GM18909 (cell line): ENCODE data around the gene PARD6G.

ENCODE experiments used
- ATAC-seq: cut with Tn5 transposase; IDR thresholded peaks from one replicate; pipeline ENCODE4 v1.9.1; 2021; ENCODE audit warnings: mild to moderate bottlenecking; ENCODE audit not compliant: unreplicated experiment, poor library complexity

The PARD6G gene

DNA sequence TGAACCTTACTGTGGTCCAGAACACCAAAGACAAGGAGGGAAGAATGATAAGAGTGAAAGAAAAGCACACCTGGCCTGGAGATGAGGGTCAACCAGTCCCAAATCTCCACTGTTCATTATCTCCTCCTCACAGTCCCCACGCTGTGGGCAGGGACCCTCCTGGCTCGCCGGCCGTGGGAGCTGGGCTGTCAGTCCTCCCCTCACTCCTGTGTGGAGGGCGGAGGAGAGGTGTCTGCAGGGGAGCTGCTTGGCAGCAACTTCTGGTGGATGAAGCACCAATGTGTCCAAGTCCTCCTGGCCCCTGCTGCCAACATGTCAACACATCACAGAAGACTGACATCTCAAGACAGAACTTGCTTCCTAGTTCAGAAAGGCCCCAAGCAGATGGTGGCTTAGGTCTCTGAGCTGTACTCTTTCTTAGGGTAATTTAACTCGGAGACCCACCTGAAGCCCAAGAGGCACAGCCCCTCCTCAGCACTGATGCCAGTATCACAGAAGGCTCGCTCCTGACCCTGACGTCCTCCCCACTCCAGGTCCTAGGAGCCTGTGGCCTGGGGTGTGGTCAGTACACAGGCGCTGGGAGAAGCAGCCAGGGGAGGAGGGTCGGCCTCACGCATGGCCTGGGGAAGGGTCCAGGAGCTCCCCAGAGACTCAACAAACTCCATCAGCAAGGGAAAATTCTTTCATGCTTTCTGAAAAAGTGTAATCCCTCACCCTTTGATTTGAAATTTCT, 54.5 kb downstream of the PARD6G start:
- ATAC-seq: no peak

DNA sequence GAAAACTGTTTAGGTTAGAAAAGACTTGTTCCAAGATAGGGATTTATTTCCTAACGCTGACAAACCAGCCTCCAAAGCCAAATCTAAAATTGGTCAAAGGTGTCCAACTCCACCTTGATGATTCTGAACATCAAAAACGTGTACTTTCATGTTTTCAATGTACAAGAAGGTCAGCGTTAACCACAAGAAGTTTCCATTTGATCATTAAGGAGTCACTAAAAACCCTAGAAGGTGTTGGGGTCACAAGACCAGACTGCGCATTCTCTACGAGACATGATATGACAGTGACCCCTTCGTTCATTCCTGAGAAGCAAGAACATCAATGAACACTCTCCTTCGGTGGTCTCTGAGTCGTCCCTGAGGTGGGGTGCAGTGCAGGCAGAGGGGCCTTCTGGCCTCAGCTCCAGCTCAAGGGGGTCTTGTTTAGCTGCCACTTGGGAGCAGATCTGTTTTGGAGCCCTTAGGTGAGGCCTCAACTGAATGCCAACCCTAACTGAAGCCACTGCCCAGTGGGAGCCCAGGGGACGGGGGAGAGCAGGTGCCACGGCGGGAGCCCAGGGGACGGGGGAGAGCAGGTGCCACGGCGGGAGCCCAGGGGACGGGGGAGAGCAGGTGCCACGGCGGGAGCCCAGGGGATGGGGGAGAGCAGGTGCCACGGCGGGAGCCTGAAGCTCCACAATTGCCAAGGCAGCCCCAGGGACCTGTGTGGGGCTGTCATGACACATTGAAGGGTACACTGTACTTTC, 55.2 kb downstream of the PARD6G start:
- ATAC-seq: no peak

DNA sequence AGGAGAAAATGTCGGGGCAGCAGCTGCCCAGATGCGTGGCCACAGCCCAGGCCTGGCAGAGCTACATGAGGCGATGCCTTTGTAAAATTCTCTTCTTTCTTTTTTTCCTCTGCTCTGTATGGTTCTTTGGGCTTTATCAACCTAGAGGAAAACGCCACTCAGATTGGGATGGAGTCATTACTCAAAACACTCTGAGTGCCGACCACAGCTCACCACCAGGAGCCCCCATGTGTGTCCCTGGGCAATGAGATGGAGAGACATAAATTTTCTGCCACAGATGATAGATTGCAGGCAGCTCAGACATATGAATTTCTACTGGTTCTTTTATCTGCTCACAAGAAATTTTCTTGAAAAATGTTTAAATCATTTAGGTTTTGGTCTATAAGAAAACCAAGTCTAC, 56.0 kb downstream of the PARD6G start:
- ATAC-seq: peak; percentile 40

- ATAC-seq: no peak
Observed at GRCh38 chr18:80190311-80190710, 57.0 kb downstream of the PARD6G start.

DNA sequence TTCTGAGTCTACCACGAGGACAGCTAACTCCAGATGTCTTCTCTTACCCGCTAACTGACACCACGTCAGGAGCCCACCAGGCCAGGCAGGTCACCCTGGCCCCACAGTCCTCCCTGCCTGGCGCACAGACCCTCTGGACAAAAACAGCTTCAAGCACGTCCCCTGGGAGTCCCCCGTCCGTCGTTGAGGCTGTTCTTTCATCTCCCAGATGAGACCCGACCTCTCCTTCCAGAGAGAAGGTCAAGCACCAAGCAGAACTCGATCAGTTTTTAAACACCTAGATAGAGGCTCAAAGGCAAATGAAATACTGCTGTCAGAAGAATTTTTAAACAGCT, 57.8 kb downstream of the PARD6G start:
- ATAC-seq: no peak

GRCh38 chr18:80188643-80189530, 58.4 kb downstream of the PARD6G start:
- no peak for ATAC-seq

GRCh38 chr18:80187956-80188642, 59.2 kb downstream of the PARD6G start:
- no peak for ATAC-seq

GRCh38 chr18:80185545-80185944, 61.8 kb downstream of the PARD6G start:
- ATAC-seq: no peak

DNA sequence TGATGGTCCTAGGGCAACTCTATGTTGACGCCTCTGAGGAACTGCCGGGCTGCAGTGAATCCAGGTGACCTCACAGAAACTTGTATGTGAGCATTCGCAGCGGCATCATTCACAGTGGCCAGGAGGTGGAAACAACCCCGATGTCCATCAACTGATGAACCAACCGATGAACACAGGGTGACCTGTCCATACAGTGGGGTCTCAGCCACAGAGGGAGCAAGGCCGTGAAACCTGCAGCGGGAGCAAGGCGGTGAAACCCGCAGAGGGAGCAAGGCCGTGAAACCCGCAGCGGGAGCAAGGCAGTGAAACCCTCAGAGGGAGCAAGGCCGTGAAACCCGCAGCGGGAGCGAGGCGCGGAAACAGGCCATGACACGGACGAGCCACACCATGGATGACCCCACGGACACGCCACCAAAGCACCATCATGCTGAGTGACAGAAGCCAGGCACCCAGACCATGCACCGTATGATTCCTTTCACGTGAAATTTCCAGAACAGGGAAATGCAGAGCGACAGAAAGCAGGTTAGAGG, 63.0 kb downstream of the PARD6G start:
- ATAC-seq: no peak

- ATAC-seq: no peak
Observed at GRCh38 chr18:80183273-80184050, 63.9 kb downstream of the PARD6G start.

DNA sequence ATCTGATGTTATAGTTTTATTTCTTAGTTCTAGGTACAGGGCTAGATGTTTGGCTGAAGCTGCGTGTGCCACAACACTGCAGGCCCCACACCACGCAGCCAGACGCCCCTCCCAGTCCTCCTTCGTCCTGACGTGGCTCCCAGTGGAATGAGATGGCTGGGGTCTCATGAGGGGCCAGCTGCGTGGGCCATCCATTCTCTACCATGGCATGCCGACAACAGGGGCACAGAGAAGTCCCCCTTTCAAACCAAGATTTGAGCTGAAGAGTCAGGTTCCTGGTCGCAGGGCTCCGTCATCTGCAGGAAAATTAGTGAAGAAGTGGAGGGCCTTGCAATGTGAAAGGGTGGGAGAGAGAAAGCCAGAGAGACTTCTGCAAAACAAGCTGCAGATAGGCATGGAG, 64.5 kb downstream of the PARD6G start:
- ATAC-seq: no peak

DNA sequence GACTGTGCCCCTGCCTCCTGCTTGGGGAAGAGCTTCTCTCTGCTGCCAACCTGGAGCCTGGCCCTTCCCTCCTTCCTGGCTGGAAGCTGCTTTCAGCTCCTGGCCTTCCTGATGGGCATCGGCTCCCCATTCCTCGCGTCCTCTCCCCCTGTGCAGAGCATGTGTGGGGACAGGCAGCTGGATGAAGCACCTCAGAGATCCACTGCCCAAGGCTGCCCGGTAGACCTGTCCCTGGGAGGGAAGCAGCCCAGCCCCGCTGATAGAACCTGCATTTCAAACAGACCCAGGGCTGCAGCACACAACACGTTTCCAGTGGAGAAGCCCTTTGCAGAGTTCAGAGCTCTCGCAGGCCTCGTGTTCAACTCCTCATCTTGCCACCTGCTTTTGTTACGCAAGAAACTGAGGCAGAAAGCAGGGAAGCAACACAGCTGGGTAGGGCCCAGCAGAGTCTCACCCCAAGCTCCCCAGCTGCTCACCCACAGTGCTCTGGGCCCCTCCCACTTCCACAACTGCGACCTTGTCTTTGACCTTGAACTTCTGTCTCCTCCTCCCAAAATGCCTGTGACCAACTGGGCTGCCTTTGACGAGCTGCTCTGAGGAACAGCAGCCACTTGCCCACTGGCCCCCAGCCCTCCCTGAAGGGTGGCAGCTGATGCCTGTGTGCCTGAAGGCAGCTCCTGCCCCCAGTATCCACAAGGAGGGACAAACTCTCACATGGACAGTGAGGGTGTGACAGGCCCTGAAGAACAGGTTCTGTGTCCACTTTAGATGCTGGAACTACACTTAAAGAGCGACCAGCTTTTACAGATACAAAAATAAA, 65.5 kb downstream of the PARD6G start:
- no peak for ATAC-seq

DNA sequence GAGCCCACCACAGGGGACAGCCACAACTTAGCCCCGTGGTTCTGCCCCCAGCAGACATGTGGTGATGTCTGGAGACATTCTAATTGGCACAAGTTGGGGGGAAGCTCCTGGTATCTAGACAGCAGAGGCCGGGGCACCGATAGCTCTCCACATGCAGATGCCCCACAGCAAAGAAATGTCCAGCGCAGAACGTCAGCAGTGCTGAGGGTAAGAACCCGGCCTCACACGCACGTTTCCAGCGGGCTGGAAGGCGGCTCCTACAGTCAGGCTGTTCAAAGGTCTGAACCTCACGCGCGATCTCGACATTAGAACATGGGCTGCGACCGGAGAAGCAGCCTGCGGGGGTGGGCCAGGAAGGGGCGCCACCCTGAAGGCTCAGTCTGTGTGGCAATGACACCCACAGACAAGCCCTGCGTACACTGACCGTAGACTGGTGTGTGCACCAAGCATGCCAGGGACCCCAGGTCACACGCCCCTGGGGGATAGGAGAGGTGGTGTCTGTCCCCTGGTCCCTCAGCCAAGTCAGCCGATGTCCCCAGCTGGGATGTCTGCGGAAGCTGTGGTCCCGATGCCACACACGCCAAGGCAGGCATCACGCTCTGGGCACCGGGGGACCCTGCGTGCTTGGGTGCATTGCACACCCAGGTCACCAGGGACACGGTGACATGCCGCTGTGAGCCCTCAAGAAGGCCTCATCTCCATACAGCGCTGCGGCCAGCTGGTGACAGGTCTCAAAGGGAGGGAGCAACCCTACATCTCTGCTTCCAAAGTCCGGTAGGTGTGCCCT, 66.3 kb downstream of the PARD6G start:
- ATAC-seq: no peak

DNA sequence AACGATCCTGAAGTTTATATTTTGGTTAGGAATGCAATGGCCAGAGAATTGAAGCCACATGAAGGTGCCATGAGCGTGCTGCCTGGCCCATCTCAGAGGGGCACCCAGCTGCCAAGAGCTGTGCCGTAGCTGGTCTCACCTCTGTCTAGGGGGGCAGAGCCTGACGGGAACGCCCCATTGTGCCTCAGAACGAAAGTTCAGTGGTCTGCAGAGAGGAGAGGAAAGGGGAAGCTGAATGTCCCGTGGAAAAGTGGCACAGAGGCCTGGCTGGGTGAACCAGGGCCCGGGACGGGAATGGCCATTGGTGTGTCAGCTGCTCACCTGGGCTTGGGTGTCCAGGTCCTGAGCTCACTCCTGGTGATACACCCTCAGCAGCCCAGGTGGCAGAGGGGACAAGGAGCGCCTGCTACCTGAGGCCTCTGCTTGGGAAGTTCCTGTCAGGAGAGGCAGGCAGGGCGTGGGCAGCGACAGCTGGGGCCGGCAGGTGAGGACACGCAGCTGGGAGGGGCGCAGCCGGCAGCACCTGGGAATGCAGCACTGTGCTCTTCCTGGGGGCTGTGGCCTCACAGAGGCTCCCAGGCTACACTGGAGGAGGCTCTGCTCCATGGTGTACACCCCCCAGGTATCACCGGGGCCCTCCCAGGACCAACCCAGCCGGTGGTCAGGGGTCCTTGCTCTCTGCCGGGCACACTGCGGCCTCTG, 67.3 kb downstream of the PARD6G start:
- ATAC-seq: peak; percentile 47

DNA sequence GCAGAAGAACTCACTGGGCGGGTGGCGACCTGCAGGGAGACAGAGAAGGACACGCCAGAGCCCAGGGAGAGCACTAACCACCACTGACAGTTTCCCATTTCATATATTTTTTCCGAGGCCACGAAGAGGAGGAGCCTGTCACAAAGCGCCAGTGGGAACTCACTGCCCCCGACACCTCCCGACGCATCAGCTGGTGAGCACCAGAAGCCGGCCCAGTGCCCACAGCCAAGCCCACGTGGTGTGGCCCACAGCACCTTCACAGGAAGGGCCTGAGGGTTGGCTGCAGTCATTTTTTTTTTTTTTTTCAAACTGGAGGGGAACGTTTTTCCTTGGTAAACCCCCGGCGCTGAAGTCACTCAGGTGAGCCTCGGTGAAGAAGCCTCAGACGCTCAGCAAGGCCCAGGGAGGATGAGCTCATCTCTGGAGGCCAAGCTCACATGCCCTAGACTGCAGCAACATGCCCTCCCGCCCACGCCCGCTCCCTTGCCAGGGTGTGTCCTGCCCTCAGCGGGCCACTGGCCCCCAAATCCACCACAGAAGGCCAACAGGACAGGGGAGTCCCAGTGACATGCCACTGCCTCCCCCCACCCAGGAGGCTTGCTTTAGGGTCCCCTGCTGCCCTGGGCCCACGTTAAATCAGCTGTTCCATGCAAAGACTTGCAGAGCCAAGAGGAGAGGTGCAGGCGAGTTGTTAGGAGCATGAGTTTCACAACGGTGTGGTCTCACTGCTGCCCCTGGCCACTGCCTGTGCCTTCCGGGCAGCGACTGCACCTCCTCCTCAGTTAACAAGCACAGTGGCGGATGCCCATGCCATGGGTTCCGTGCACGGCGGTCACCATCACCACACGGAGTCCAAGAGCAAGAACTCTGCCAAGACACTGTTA, 68.1 kb downstream of the PARD6G start:
- ATAC-seq: no peak

DNA sequence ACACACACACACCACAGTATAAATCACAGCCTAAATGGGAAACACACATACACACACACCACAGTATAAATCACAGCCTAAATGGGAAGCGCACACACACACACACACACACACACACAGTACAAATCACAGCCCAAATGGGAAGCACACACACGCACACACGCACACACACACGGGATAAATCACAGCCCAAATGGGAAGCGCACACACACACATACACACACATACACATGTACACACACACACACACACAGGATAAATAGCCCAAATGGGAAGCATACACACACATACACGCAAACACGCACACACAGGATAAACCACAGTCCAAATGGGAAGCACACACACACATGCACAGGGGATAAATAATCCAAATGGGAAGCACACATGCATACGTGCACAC, 70.2 kb downstream of the PARD6G start:
- no peak for ATAC-seq
